ENCODE measurements around the gene GAGE13. TPM values are rescaled to one million over a fixed set of nuclear protein-coding genes. Genes with fewer than 3 reads are reported as not detected.
"Not testable (repeated sequence)": the region's sequence is repeated elsewhere in the genome, so short reads cannot be mapped to it uniquely, and the experiment has no call there.

The GAGE13 gene
- total RNA-seq, 1 experiment from 2014 or later = not detected

- H4K20me1 ChIP-seq (ENCODE audit: insufficient read depth) = no peaks in the 10 kb centered on the region
- no peaks in the 10 kb centered on the region for H3K4me1 ChIP-seq (ENCODE audit: control insufficient read depth in 1 of 2, insufficient read depth in 2 of 2, low read length in 2 of 2)
- no peaks in the 10 kb centered on the region for H3K36me3 ChIP-seq (ENCODE audit: control insufficient read depth in 1 of 2, insufficient read depth in 2 of 2, low read length in 2 of 2)
- H3K9ac ChIP-seq (ENCODE audit: low read length) = no peak overlapping the region
- H3K79me2 ChIP-seq (ENCODE audit: insufficient read depth, low read length) = no peaks in the 10 kb centered on the region
- DNase-seq (ENCODE audit: low read depth, low spot score) = no peak
- no peak overlapping the region for H3K27ac ChIP-seq (ENCODE audit: low read depth, low read length)
- no peak overlapping the region for H3K4me2 ChIP-seq (ENCODE audit: low read length)
- ChIA-PET CTCF (interaction anchor here (0.6 to 1.4 kb wide), 6 partner anchors 24 to 546 kb away, joined by 3 to 5 read pairs (median 4); no protein-coding TSS in a partner anchor), POLR2A (no interaction called here), RAD21 (ENCODE audit: low non-redundant PET in 1 of 2, low total read pairs in 2 of 2, uncharacterized antibody in 2 of 2, unreplicated experiment in 2 of 2) (no interaction called here)
- H3K9me3 ChIP-seq (ENCODE audit: control insufficient read depth in 1 of 2, insufficient read depth in 1 of 2, low read depth in 1 of 2, low read length in 2 of 2) = no peaks in the 10 kb centered on the region
- intact Hi-C loops (cut with micrococcal nuclease) = loop anchor here (5.0 kb wide), 1 partner anchor 460 kb away; no protein-coding TSS in a partner anchor
- no peak overlapping the region for H2AFZ ChIP-seq (ENCODE audit: low read depth, low read length, poor library complexity, severe bottlenecking)
- peak; percentile 23; the same call in 1 of the 2 replicates for ATAC-seq
- H3K9me2 ChIP-seq (ENCODE audit: insufficient read depth) = no peaks in the 10 kb centered on the region
- no peaks in the 10 kb centered on the region for H3K27me3 ChIP-seq (ENCODE audit: insufficient read depth, low read length)
- H3K4me3 ChIP-seq (replicated peaks in 1 of 2; ENCODE audit: low read depth in 1 of 2, low read length in 2 of 2) = no peak overlapping the region
- no TSS peak for BruUV-seq (replicated peaks)
- TF ChIP-seq ZNF274 (IDR thresholded peaks at IDR 0.05; ENCODE audit: low read depth, low read length) = no peak
- TF ChIP-seq ZBTB33 (IDR thresholded peaks at IDR 0.05; ENCODE audit: extremely low read depth, insufficient replicate concordance, low read length) = no peak
- no peak for TF ChIP-seq SIN3A (IDR thresholded peaks at IDR 0.05; ENCODE audit: low read depth)
- no peak for TF ChIP-seq YY1 (IDR thresholded peaks at IDR 0.05; ENCODE audit: extremely low read depth, insufficient replicate concordance, low read depth, low read length)
- no peak for TF ChIP-seq ZFX (IDR thresholded peaks at IDR 0.05)
- no peak for TF ChIP-seq TCF7L2 (IDR thresholded peaks at IDR 0.05; ENCODE audit: borderline replicate concordance, extremely low read depth, insufficient read depth, insufficient read length)
- TF ChIP-seq CBX3 (IDR thresholded peaks at IDR 0.05; ENCODE audit: low read depth) = no peak
- no peak for TF ChIP-seq SP1 (IDR thresholded peaks at IDR 0.05; ENCODE audit: low read depth)
- TF ChIP-seq RAD21 (IDR thresholded peaks at IDR 0.05; ENCODE audit: low read depth) = no peak
- TF ChIP-seq JUND (IDR thresholded peaks at IDR 0.05) = no peak
- TF ChIP-seq EZH2 (IDR thresholded peaks at IDR 0.05) = no peak
- TF ChIP-seq, protein P1, sequence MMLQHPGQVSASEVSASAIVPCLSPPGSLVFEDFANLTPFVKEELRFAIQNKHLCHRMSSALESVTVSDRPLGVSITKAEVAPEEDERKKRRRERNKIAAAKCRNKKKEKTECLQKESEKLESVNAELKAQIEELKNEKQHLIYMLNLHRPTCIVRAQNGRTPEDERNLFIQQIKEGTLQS (IDR thresholded peaks at IDR 0.05) = no peak
- no peak for TF ChIP-seq ELF1 (IDR thresholded peaks at IDR 0.05; ENCODE audit: borderline replicate concordance, low read depth)
- no peak for TF ChIP-seq EGR1 (IDR thresholded peaks at IDR 0.05; ENCODE audit: low read depth)
- no peak for TF ChIP-seq POLR2A (IDR thresholded peaks at IDR 0.05; ENCODE audit: borderline replicate concordance, extremely low read depth, insufficient read depth, insufficient read length)
- TF ChIP-seq, protein P2, sequence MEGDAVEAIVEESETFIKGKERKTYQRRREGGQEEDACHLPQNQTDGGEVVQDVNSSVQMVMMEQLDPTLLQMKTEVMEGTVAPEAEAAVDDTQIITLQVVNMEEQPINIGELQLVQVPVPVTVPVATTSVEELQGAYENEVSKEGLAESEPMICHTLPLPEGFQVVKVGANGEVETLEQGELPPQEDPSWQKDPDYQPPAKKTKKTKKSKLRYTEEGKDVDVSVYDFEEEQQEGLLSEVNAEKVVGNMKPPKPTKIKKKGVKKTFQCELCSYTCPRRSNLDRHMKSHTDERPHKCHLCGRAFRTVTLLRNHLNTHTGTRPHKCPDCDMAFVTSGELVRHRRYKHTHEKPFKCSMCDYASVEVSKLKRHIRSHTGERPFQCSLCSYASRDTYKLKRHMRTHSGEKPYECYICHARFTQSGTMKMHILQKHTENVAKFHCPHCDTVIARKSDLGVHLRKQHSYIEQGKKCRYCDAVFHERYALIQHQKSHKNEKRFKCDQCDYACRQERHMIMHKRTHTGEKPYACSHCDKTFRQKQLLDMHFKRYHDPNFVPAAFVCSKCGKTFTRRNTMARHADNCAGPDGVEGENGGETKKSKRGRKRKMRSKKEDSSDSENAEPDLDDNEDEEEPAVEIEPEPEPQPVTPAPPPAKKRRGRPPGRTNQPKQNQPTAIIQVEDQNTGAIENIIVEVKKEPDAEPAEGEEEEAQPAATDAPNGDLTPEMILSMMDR (IDR thresholded peaks at IDR 0.05 in 2 of 3, conservative IDR thresholded peaks at IDR 0.05 in 1 of 3; ENCODE audit: borderline replicate concordance in 1 of 3, insufficient read depth in 1 of 3, low read depth in 2 of 3, low read length in 2 of 3) = no peak
- TF ChIP-seq FOSL1 (IDR thresholded peaks at IDR 0.05; ENCODE audit: low read depth) = no peak
Observed at GRCh38 chrX:49292400-49293362, 38.7 kb upstream of the GAGE13 start.

- intact Hi-C loops (cut with micrococcal nuclease); H3K79me2 ChIP-seq (ENCODE audit: insufficient read depth, low read length); H3K4me1 ChIP-seq (ENCODE audit: control insufficient read depth in 1 of 2, insufficient read depth in 2 of 2, low read length in 2 of 2); DNase-seq (ENCODE audit: low read depth, low spot score); BruUV-seq (replicated peaks); H3K27me3 ChIP-seq (ENCODE audit: insufficient read depth, low read length); H3K9me2 ChIP-seq (ENCODE audit: insufficient read depth); H3K9me3 ChIP-seq (ENCODE audit: control insufficient read depth in 1 of 2, insufficient read depth in 1 of 2, low read depth in 1 of 2, low read length in 2 of 2); CTCF ChIA-PET; H2AFZ ChIP-seq (ENCODE audit: low read depth, low read length, poor library complexity, severe bottlenecking); H3K4me3 ChIP-seq (replicated peaks in 1 of 2; ENCODE audit: low read depth in 1 of 2, low read length in 2 of 2); RAD21 ChIA-PET (ENCODE audit: low non-redundant PET in 1 of 2, low total read pairs in 2 of 2, uncharacterized antibody in 2 of 2, unreplicated experiment in 2 of 2); H3K4me2 ChIP-seq (ENCODE audit: low read length); H3K9ac ChIP-seq (ENCODE audit: low read length); ATAC-seq; POLR2A ChIA-PET; H3K36me3 ChIP-seq (ENCODE audit: control insufficient read depth in 1 of 2, insufficient read depth in 2 of 2, low read length in 2 of 2); H3K27ac ChIP-seq (ENCODE audit: low read depth, low read length); H4K20me1 ChIP-seq (ENCODE audit: insufficient read depth): not testable (repeated sequence)
Observed at GRCh38 chrX:49299293-49299692, 32.1 kb upstream of the GAGE13 start.
